Activated CD4-positive, alpha-beta T cell treated with anti-CD3 and anti-CD28 coated beads, Interleukin-2, amount 50 U/mL, for 16 hours (primary cell): ENCODE data around the gene C1orf216.
"Not testable (repeated sequence)": the region's sequence is repeated elsewhere in the genome, so short reads cannot be mapped to it uniquely, and the experiment has no call there.

Source experiments
- DNase-seq: peaks from one replicate; pipeline ENCODE4 v3.0.0-alpha.2; 2020

C1orf216 gene

GRCh38 chr1:35706846-35707600, 11.7 kb downstream of the C1orf216 start:
- DNase-seq = no peak

- DNase-seq = no peak
Measured at GRCh38 chr1:35702508-35702907, 16.2 kb downstream of the C1orf216 start.

GRCh38 chr1:35699152-35699551, 19.5 kb downstream of the C1orf216 start:
- not testable (repeated sequence) for DNase-seq

- no peak for DNase-seq
Measured at GRCh38 chr1:35692317-35692716, 26.4 kb downstream of the C1orf216 start.

GRCh38 chr1:35691571-35692220, 27.0 kb downstream of the C1orf216 start:
- DNase-seq = no peak

GRCh38 chr1:35691080-35691479, 27.6 kb downstream of the C1orf216 start:
- DNase-seq = no peak

- not testable (repeated sequence) for DNase-seq
Measured at GRCh38 chr1:35690103-35690502, 28.6 kb downstream of the C1orf216 start.

GRCh38 chr1:35688161-35688560, 30.5 kb downstream of the C1orf216 start:
- DNase-seq = no peak

- DNase-seq = no peak
Measured at GRCh38 chr1:35683012-35683411, 35.7 kb downstream of the C1orf216 start.

- DNase-seq = no peak
Measured at GRCh38 chr1:35680271-35680670, 38.4 kb downstream of the C1orf216 start.

GRCh38 chr1:35675773-35676172, 42.9 kb downstream of the C1orf216 start:
- no peak for DNase-seq

GRCh38 chr1:35674111-35674510, 44.6 kb downstream of the C1orf216 start:
- no peak for DNase-seq

- DNase-seq = no peak
Measured at GRCh38 chr1:35672116-35672515, 46.6 kb downstream of the C1orf216 start.

- DNase-seq = no peak
Measured at GRCh38 chr1:35668506-35668905, 50.2 kb downstream of the C1orf216 start.

- DNase-seq = no peak
Measured at GRCh38 chr1:35666916-35667315, 51.8 kb downstream of the C1orf216 start.

- no peak for DNase-seq
Measured at GRCh38 chr1:35666216-35666615, 52.5 kb downstream of the C1orf216 start.
